Right lobe of liver (tissue), 6 donors: ENCODE results near the gene MRPS15. TPM values are rescaled to one million over a fixed set of nuclear protein-coding genes. Genes with fewer than 3 reads are reported as not detected.

Source experiments
- ATAC-seq, 4 donors: fragments of 200-7000 bp; cut with Tn5 transposase; one replicate each; pipeline ENCODE4 v1.9.1; 2020; ENCODE audit warnings: mild to moderate bottlenecking in 4 of 4, moderate library complexity in 4 of 4
- DNase-seq, 3 donors: peaks; one replicate each; pipeline ENCODE4 v3.0.0-alpha.2; 2020
- H3K27ac ChIP-seq, 3 donors: fragments of 200-600 bp; one replicate each; pipeline ENCODE4 v1.8.0; 2022
- H3K27me3 ChIP-seq, 2 donors: fragments of 200-600 bp; one replicate each; pipeline ENCODE4 v1.8.0; 2022
- H3K36me3 ChIP-seq, 4 donors: fragments of 200-600 bp; sonication (generic) in 1 of 4; one replicate each; pipeline versions ENCODE4 v1.5.1 to v1.8.0; 2017 to 2022; ENCODE audit warnings: control low read depth in 1 of 4
- H3K4me1 ChIP-seq, 4 donors: fragments of 200-600 bp; sonication (generic) in 1 of 4; one replicate each; pipeline versions ENCODE4 v1.5.1 to v1.8.0; 2017 to 2022; ENCODE audit warnings: control low read depth in 1 of 4
- H3K4me3 ChIP-seq, 3 donors: fragments of 200-600 bp; one replicate each; pipeline ENCODE4 v1.8.0; 2022
- H3K9me3 ChIP-seq, 4 donors: fragments of 200-600 bp; sonication (generic) in 1 of 4; one replicate each; pipeline versions ENCODE4 v1.5.1 to v1.8.0; 2017 to 2022; ENCODE audit warnings: control low read depth in 1 of 4
- POLR2A ChIP-seq: fragments of 450-650 bp; IDR thresholded peaks from one replicate; pipeline ENCODE4 v1.6.1; 2017; ENCODE audit warnings: antibody characterized with exemption, mild to moderate bottlenecking
- WGBS: methylation state at CpG from one replicate; pipeline ENCODE4 v1.1.6; 2018; ENCODE audit warnings: low coverage, low lambda C conversion rate; ENCODE audit not compliant: insufficient coverage; ENCODE audit errors: missing lambda C conversion rate; 5-methylcytosine and 5-hydroxymethylcytosine counted together
- intact Hi-C, 2 donors: fragments of 100-400 bp; cut with DNase I; formaldehyde crosslinking; loops; one replicate each; pipeline versions ENCODE4 v1.11.2 to v1.14.1; 2022
- total RNA-seq, 6 experiments: library from RNA; depleted of rRNA in 2 of 6; stranded (reverse); fragments of >200 nt in 2 of 6; fragmentation: NEBNext Ultra II Directional in 3 of 6; extraction: Animal tissue kit (Norgen Biotek cat#: 25700) in 3 of 6; gene quantifications; one replicate each; pipeline versions ENCODE4 v1.1.0 to v1.2.4, GENCODE V29; 2016 to 2023
- TF ChIP-seq, protein P1 (sequence below), 4 donors: fragments of 200-600 bp in 3 of 4; fragments of 450-650 bp in 1 of 4; IDR thresholded peaks; one replicate each; pipeline versions ENCODE4 v1.5.1 to v1.8.0; 2016 to 2022; ENCODE audit warnings: antibody characterized with exemption in 4 of 4, mild to moderate bottlenecking in 2 of 4
- donor health status: DM: no; HTN: yes; CAD: no.
- donor health status: DM: no; HTN: no; CAD: no.
- donor health status: DM: no; HTN: no; CAD: no.
- donor health status: DM: no; HTN: yes; CAD: no.
- donor health status: DM: no; HTN: yes; CAD: no.

The MRPS15 gene
- total RNA-seq, 6 experiments from 2014 or later: 44.9 to 63.6 (median 55.1) TPM

DNA sequence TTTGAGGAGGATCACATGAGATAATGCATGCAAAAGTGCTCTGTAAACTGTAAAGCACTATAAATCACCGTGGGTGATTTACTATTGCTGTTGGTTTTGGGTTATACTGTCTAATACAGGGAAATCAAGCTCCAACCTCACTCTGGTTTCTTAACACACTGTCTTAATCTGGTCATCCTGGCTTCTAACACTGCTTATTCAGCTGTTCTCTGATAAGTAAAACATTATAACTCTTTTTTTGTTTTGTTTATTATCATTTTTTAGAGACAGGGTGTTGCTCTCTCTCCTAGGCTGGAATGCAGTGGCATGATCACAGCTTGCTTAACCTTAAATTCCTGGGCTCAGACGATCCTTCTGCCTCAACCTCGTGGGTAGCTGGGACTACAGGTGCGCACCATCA lies 44.6 kb downstream of the MRPS15 start:
- no peaks in the 10 kb centered on the region for H3K9me3 ChIP-seq
- H3K4me3 ChIP-seq: no peak overlapping the region
- peaks cover 0 to 4% (median 0%) of the 10 kb centered on the region in 4 donors for H3K4me1 ChIP-seq
- no peak for TF ChIP-seq POLR2A
- TF ChIP-seq, protein P1, sequence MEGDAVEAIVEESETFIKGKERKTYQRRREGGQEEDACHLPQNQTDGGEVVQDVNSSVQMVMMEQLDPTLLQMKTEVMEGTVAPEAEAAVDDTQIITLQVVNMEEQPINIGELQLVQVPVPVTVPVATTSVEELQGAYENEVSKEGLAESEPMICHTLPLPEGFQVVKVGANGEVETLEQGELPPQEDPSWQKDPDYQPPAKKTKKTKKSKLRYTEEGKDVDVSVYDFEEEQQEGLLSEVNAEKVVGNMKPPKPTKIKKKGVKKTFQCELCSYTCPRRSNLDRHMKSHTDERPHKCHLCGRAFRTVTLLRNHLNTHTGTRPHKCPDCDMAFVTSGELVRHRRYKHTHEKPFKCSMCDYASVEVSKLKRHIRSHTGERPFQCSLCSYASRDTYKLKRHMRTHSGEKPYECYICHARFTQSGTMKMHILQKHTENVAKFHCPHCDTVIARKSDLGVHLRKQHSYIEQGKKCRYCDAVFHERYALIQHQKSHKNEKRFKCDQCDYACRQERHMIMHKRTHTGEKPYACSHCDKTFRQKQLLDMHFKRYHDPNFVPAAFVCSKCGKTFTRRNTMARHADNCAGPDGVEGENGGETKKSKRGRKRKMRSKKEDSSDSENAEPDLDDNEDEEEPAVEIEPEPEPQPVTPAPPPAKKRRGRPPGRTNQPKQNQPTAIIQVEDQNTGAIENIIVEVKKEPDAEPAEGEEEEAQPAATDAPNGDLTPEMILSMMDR (IDR thresholded peaks at IDR 0.05): no peak
- no peaks in the 10 kb centered on the region for H3K27me3 ChIP-seq
- H3K27ac ChIP-seq: no peak overlapping the region
- intact Hi-C loops: loop anchor here in 1 of 2 donors (5.0 kb wide), 1 partner anchor 77 kb away; no protein-coding TSS in a partner anchor
- ATAC-seq (no peak), DNase-seq (no peak)
- 80% methylated on average over 4 of the region's 4 CpGs for WGBS
- no peaks in the 10 kb centered on the region for H3K36me3 ChIP-seq

DNA sequence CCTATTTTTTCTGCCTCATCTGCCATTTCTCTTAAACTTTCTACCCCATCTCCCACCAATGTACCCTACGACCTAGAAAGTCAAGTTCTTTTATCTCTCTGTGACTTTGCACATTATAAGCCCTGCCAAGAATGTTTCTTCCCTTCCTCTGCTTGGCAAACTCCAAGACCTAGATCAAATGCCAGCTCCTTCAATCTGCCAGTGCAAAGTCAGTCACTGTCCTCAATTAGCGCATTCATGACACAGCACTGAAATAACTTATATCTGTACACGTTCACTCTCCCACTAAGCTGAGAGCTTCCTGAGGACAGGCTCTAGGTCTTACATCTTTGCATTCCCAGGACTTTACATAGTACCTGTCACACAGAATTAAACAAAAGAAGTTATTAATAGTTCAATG lies 45.0 kb downstream of the MRPS15 start:
- 82% methylated on average over 3 of the region's 3 CpGs for WGBS
- H3K27ac ChIP-seq: no peak overlapping the region
- intact Hi-C loops: loop anchor here in 1 of 2 donors (5.0 kb wide), 1 partner anchor 77 kb away; no protein-coding TSS in a partner anchor
- H3K27me3 ChIP-seq: no peaks in the 10 kb centered on the region
- H3K36me3 ChIP-seq: no peaks in the 10 kb centered on the region
- H3K9me3 ChIP-seq: no peaks in the 10 kb centered on the region
- no peak overlapping the region for H3K4me3 ChIP-seq
- peaks cover 0 to 4% (median 0%) of the 10 kb centered on the region in 4 donors for H3K4me1 ChIP-seq
- TF ChIP-seq POLR2A: no peak
- no peak for DNase-seq
- no peak for ATAC-seq

DNA sequence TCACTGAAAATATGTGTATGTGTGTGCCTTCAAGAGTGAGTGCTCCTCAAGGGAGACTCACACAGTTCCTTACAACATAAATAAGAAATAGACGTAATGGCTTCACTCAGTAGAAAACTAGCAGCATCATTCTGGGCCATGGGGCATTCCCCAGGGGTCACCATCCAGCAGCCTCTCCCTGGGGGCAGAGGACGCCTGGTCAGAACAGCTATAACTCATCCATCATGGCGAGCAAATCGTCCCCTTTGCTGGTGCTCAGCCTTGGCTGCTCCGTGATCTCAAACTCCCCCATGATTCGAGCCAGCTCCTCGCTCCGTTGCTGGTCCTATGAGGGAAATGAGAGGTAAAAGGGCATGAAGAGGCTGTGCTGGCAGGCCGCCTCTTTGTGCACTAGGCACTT lies 46.3 kb downstream of the MRPS15 start:
- H3K9me3 ChIP-seq: no peaks in the 10 kb centered on the region
- no peak overlapping the region for H3K4me3 ChIP-seq
- intact Hi-C loops: loop anchor here in 1 of 2 donors (5.0 kb wide), 1 partner anchor 76 kb away; no protein-coding TSS in a partner anchor
- peaks cover 0 to 4% (median 0%) of the 10 kb centered on the region in 4 donors for H3K4me1 ChIP-seq
- ATAC-seq (no peak), DNase-seq (no peak)
- no peaks in the 10 kb centered on the region for H3K27me3 ChIP-seq
- WGBS: 58% methylated on average over 3 of the region's 9 CpGs
- TF ChIP-seq POLR2A: no peak
- TF ChIP-seq, protein P1 (IDR thresholded peaks at IDR 0.05): no peak
- H3K27ac ChIP-seq: no peak overlapping the region
- no peaks in the 10 kb centered on the region for H3K36me3 ChIP-seq

- TF ChIP-seq, protein P1 (IDR thresholded peaks at IDR 0.05): no peak
- no peak for TF ChIP-seq POLR2A
- intact Hi-C loops: loop anchor here in 1 of 2 donors (5.0 kb wide), 1 partner anchor 73 kb away; no protein-coding TSS in a partner anchor
- no peaks in the 10 kb centered on the region for H3K27me3 ChIP-seq
- H3K4me1 ChIP-seq: peaks cover 0 to 4% (median 0%) of the 10 kb centered on the region in 4 donors
- no peaks in the 10 kb centered on the region for H3K9me3 ChIP-seq
- H3K27ac ChIP-seq: no peak overlapping the region
- no peak overlapping the region for H3K4me3 ChIP-seq
- WGBS: 83% methylated on average over 9 of the region's 15 CpGs
- ATAC-seq: no peak
- DNase-seq: no peak
- H3K36me3 ChIP-seq: no peaks in the 10 kb centered on the region
Observed at GRCh38 chr1:36415661-36416326, 48.4 kb downstream of the MRPS15 start.

DNA sequence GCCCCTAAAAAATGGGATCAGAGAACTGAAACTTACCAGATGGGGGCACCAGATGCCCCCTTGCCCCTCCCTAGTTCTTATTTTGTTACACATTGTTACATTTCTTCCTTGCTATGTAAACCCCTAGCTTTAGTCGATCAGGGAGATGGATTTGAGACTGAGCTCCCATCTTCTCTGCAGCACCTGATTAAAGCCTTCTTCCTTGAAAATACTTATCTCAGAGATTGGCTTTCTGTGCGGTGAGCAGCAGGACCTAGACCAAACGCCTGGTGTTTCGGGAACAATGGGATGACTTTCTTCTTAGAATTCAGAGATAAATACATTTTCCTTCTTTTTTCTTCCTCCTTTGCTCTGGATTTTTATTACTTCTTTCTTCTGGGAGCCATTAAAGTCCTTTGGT lies 49.8 kb downstream of the MRPS15 start:
- H3K27ac ChIP-seq: no peak overlapping the region
- no peaks in the 10 kb centered on the region for H3K4me1 ChIP-seq
- H3K4me3 ChIP-seq: no peak overlapping the region
- intact Hi-C loops: no loop called here
- H3K36me3 ChIP-seq: no peaks in the 10 kb centered on the region
- H3K27me3 ChIP-seq: no peaks in the 10 kb centered on the region
- 84% methylated on average over 4 of the region's 4 CpGs for WGBS
- no peak for ATAC-seq
- DNase-seq: no peak
- H3K9me3 ChIP-seq: no peaks in the 10 kb centered on the region
- no peak for TF ChIP-seq POLR2A
- TF ChIP-seq, protein P1 (IDR thresholded peaks at IDR 0.05): no peak
